Measurements from ENCODE around the gene TAF12.

GRCh38 chr1:28582248-28582615, 60.6 kb downstream of the TAF12 start:
- TF ChIP-seq CTCF (IDR thresholded peaks at IDR 0.05; ENCODE audit: low read length) (no peak), EZH2 (IDR thresholded peaks at IDR 0.05; ENCODE audit: borderline replicate concordance, low read length) (no peak)
